Vagina (tissue), 2 donors: ENCODE measurements around the gene ADAM22. TPM values are rescaled to one million over a fixed set of nuclear protein-coding genes. Genes with fewer than 3 reads are reported as not detected.

Source experiments
- DNase-seq, 2 donors: peaks; one replicate each; pipeline ENCODE4 v3.0.0-alpha.2; 2017; ENCODE audit errors: extremely low spot score in 2 of 2
- H3K27ac ChIP-seq: fragments of 200-600 bp; sonication (generic); one replicate; pipeline ENCODE4 v1.5.1; 2019
- H3K27me3 ChIP-seq: fragments of 200-600 bp; sonication (generic); one replicate; pipeline ENCODE4 v1.5.1; 2019
- H3K36me3 ChIP-seq, 2 donors: fragments of 200-600 bp; sonication (generic); one replicate each; pipeline ENCODE4 v1.5.1; 2017 to 2019
- H3K4me1 ChIP-seq: fragments of 200-600 bp; sonication (generic); one replicate; pipeline ENCODE4 v1.5.1; 2019
- H3K4me3 ChIP-seq, 2 donors: fragments of 200-600 bp; sonication (generic); 1 replicate in 1 of 2; 2 replicates in 1 of 2; pipeline ENCODE4 v1.5.1; 2016 to 2019
- H3K9me3 ChIP-seq: fragments of 200-600 bp; sonication (generic); one replicate; pipeline ENCODE4 v1.5.1; 2019
- CTCF ChIP-seq, 3 experiments: fragments of 450-650 bp in 2 of 3; fragments of 200-600 bp in 1 of 3; sonication (generic) in 1 of 3; IDR thresholded peaks; one replicate each; pipeline ENCODE4 v1.5.1; 2017 to 2019; ENCODE audit warnings: antibody characterized with exemption in 3 of 3, mild to moderate bottlenecking in 2 of 3, moderate library complexity in 2 of 3
- POLR2A ChIP-seq, 2 donors: fragments of 450-650 bp; IDR thresholded peaks; one replicate each; pipeline ENCODE4 v1.6.1; 2017; ENCODE audit warnings: antibody characterized with exemption in 2 of 2, mild to moderate bottlenecking in 2 of 2, moderate library complexity in 2 of 2
- POLR2AphosphoS5 ChIP-seq, 2 donors: sonication (generic); formaldehyde crosslinking; IDR thresholded peaks; one replicate each; pipeline ENCODE4 v1.9.0; 2017; ENCODE audit warnings: antibody characterized with exemption in 2 of 2, mild to moderate bottlenecking in 2 of 2, low read depth in 1 of 2; ENCODE audit not compliant: insufficient read depth in 1 of 2
- intact Hi-C: fragments of 100-400 bp; cut with DNase I; formaldehyde crosslinking; loops from one replicate; pipeline ENCODE4 v1.15.1; 2023
- total RNA-seq: library from RNA; depleted of rRNA; stranded (reverse); fragments of >200 nt; gene quantifications from one replicate; pipeline ENCODE4 v1.2.3, GENCODE V29; 2016

The ADAM22 gene
- total RNA-seq, 1 donor from 2014 or later, result 6.1 TPM

- no peak for DNase-seq
- Histone ChIP-seq H3K36me3 (no peaks in the 10 kb centered on the region), H3K4me3 (no peak overlapping the region), H3K9me3 (no peaks in the 10 kb centered on the region), H3K4me1 (no peaks in the 10 kb centered on the region), H3K27ac (peak overlapping the region; percentile 5), H3K27me3 (no peaks in the 10 kb centered on the region)
- intact Hi-C loops, result no loop called here
- no peak for TF ChIP-seq CTCF (IDR thresholded peaks at IDR 0.05)
- no peak for TF ChIP-seq POLR2A (IDR thresholded peaks at IDR 0.05)
- TF ChIP-seq POLR2AphosphoS5 (IDR thresholded peaks at IDR 0.05; ENCODE audit: insufficient read depth in 1 of 2, low read depth in 1 of 2), result no peak
Measured at GRCh38 chr7:88003581-88003980, 69.5 kb downstream of the ADAM22 start.

GRCh38 chr7:88005191-88005590 is 71.1 kb downstream of the ADAM22 start:
- Histone ChIP-seq H3K4me1 (no peaks in the 10 kb centered on the region), H3K27me3 (no peaks in the 10 kb centered on the region), H3K9me3 (no peaks in the 10 kb centered on the region), H3K27ac (no peak overlapping the region), H3K4me3 (no peak overlapping the region), H3K36me3 (no peaks in the 10 kb centered on the region)
- TF ChIP-seq POLR2A (IDR thresholded peaks at IDR 0.05), result no peak
- TF ChIP-seq CTCF (IDR thresholded peaks at IDR 0.05), result no peak
- TF ChIP-seq POLR2AphosphoS5 (IDR thresholded peaks at IDR 0.05; ENCODE audit: insufficient read depth in 1 of 2, low read depth in 1 of 2), result no peak
- no peak for DNase-seq
- intact Hi-C loops, result no loop called here

GRCh38 chr7:88009651-88010050 is 75.6 kb downstream of the ADAM22 start:
- Histone ChIP-seq H3K4me1 (no peaks in the 10 kb centered on the region), H3K27me3 (no peaks in the 10 kb centered on the region), H3K36me3 (no peaks in the 10 kb centered on the region), H3K9me3 (no peaks in the 10 kb centered on the region), H3K27ac (no peak overlapping the region), H3K4me3 (no peak overlapping the region)
- DNase-seq, result no peak
- TF ChIP-seq POLR2AphosphoS5 (IDR thresholded peaks at IDR 0.05; ENCODE audit: insufficient read depth in 1 of 2, low read depth in 1 of 2) (no peak), CTCF (IDR thresholded peaks at IDR 0.05) (no peak), POLR2A (IDR thresholded peaks at IDR 0.05) (no peak)
- intact Hi-C loops, result no loop called here

GRCh38 chr7:88012086-88012485 is 78.0 kb downstream of the ADAM22 start:
- Histone ChIP-seq H3K9me3 (no peaks in the 10 kb centered on the region), H3K4me1 (no peaks in the 10 kb centered on the region), H3K4me3 (no peak overlapping the region), H3K36me3 (no peaks in the 10 kb centered on the region), H3K27me3 (no peaks in the 10 kb centered on the region), H3K27ac (no peak overlapping the region)
- TF ChIP-seq POLR2A (IDR thresholded peaks at IDR 0.05), result no peak
- TF ChIP-seq POLR2AphosphoS5 (IDR thresholded peaks at IDR 0.05; ENCODE audit: insufficient read depth in 1 of 2, low read depth in 1 of 2), result no peak
- no peak for TF ChIP-seq CTCF (IDR thresholded peaks at IDR 0.05)
- intact Hi-C loops, result no loop called here
- no peak for DNase-seq

- no peaks in the 10 kb centered on the region for H3K36me3 ChIP-seq
- no peaks in the 10 kb centered on the region for H3K9me3 ChIP-seq
- DNase-seq, result no peak
- intact Hi-C loops, result no loop called here
- H3K27ac ChIP-seq, result no peak overlapping the region
- TF ChIP-seq POLR2AphosphoS5 (IDR thresholded peaks at IDR 0.05; ENCODE audit: insufficient read depth in 1 of 2, low read depth in 1 of 2) (no peak), POLR2A (IDR thresholded peaks at IDR 0.05) (no peak), CTCF (IDR thresholded peaks at IDR 0.05) (no peak)
- no peaks in the 10 kb centered on the region for H3K27me3 ChIP-seq
- no peaks in the 10 kb centered on the region for H3K4me1 ChIP-seq
- no peak overlapping the region for H3K4me3 ChIP-seq
Measured at GRCh38 chr7:88013981-88014380, 79.9 kb downstream of the ADAM22 start.
